ENCODE results near the gene TUT7. TPM values are rescaled to one million over a fixed set of nuclear protein-coding genes. Genes with fewer than 3 reads are reported as not detected.

TUT7 gene
- total and polyA plus RNA-seq, 12 donors: 12.7 to 51.7 (median 28.7) TPM

DNA sequence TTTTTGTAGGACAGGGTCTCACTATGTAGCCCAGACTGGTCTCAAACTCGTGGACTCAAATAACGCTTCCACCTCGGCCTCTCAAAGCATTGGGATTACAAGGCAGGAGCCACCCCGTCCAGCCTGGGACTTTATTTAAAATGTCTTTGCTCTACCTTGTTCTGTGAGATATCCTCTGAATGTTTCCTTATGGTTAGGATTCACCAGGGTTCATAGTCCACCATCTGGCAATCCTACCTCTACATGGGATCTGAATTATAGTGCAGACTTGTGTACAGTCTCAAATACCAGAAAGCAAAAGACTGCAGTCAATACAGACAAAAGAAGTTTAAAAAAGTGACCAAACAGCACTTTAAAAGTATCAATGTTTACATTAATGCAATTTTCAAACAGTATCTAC lies 82.0 kb downstream of the TUT7 start:
- WGBS, 4 donors: 93 to 97% (median 95%) methylated on average over 4 of the region's 4 CpGs
- Histone ChIP-seq H3K4me3 (no peak overlapping the region), H3K4me1 (replicated peaks in 1 of 2) (peaks cover 0 to 11% of the 10 kb centered on the region in 2 donors), H3K27ac (no peak overlapping the region), H3K9me3 (replicated peaks in 1 of 3) (no peaks in the 10 kb centered on the region), H3K36me3 (replicated peaks in 1 of 2) (peaks cover 0 to 25% of the 10 kb centered on the region in 2 donors), H3K27me3 (no peaks in the 10 kb centered on the region)
- DNase-seq: no peak
- no peak for TF ChIP-seq POLR2A (IDR thresholded peaks at IDR 0.05)
- TF ChIP-seq, protein P1, sequence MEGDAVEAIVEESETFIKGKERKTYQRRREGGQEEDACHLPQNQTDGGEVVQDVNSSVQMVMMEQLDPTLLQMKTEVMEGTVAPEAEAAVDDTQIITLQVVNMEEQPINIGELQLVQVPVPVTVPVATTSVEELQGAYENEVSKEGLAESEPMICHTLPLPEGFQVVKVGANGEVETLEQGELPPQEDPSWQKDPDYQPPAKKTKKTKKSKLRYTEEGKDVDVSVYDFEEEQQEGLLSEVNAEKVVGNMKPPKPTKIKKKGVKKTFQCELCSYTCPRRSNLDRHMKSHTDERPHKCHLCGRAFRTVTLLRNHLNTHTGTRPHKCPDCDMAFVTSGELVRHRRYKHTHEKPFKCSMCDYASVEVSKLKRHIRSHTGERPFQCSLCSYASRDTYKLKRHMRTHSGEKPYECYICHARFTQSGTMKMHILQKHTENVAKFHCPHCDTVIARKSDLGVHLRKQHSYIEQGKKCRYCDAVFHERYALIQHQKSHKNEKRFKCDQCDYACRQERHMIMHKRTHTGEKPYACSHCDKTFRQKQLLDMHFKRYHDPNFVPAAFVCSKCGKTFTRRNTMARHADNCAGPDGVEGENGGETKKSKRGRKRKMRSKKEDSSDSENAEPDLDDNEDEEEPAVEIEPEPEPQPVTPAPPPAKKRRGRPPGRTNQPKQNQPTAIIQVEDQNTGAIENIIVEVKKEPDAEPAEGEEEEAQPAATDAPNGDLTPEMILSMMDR (IDR thresholded peaks at IDR 0.05): no peak
- intact Hi-C loops (cut with DNase I): no loop called here

DNA sequence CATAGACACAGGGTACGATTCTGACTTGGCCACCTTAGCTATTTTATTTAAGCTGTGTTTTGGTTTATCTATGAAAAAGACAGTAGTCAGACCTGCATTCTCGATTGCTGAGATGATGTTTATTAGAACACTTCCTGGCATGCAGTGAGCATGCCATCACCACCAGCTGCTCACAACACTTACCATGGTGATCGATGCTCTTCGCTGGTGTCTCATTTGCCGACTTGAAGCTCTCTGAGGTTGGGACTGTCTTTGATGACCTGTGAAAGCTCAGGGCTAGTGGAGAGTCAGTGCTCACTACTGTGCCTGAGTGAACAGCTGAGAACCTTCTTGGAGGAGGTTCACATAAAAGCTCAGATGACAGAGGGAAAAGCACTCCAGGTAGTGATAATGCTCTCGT lies 90.3 kb downstream of the TUT7 start:
- intact Hi-C loops (cut with DNase I): no loop called here
- no peak for DNase-seq
- H3K27ac ChIP-seq: no peak overlapping the region
- no peaks in the 10 kb centered on the region for H3K27me3 ChIP-seq
- H3K4me3 ChIP-seq: no peak overlapping the region
- no peaks in the 10 kb centered on the region for H3K9me3 ChIP-seq (replicated peaks in 1 of 3)
- WGBS, 4 donors: 91 to 97% (median 94%) methylated on average over 6 of the region's 6 CpGs
- peaks cover 0 to 22% of the 10 kb centered on the region in 2 donors for H3K36me3 ChIP-seq (replicated peaks in 1 of 2)
- TF ChIP-seq, protein P1 (IDR thresholded peaks at IDR 0.05): no peak
- TF ChIP-seq POLR2A (IDR thresholded peaks at IDR 0.05): no peak
- H3K4me1 ChIP-seq (replicated peaks in 1 of 2): no peaks in the 10 kb centered on the region

DNA sequence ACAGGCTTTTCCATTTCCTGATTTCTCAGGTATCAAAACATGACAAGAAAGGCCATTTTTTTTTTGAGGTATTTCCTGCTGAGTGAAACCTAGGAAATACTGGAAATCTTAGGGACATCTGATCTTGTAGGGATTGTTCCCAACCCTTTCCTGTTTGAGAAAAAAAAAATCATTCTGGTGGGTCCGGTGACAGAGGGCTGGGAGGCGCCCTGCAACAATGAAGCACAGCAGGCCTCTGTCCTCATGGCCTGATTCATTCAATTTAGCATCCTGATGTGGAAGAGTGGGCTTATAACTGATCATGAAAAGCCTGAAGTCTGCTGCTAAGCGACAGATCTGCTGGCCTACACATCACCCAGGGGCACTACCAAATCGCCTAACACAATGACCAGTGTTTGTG lies 91.7 kb downstream of the TUT7 start:
- H3K27me3 ChIP-seq: no peaks in the 10 kb centered on the region
- WGBS, 4 donors: 73 to 100% (median 91%) methylated on average over 3 to 4 of the region's 4 CpGs
- no peaks in the 10 kb centered on the region for H3K4me1 ChIP-seq (replicated peaks in 1 of 2)
- peaks cover 0 to 22% of the 10 kb centered on the region in 2 donors for H3K36me3 ChIP-seq (replicated peaks in 1 of 2)
- DNase-seq: no peak
- TF ChIP-seq, protein P1 (IDR thresholded peaks at IDR 0.05): no peak
- no peak for TF ChIP-seq POLR2A (IDR thresholded peaks at IDR 0.05)
- no peak overlapping the region for H3K27ac ChIP-seq
- H3K4me3 ChIP-seq: no peak overlapping the region
- H3K9me3 ChIP-seq (replicated peaks in 1 of 3): no peaks in the 10 kb centered on the region
- intact Hi-C loops (cut with DNase I): no loop called here

DNA sequence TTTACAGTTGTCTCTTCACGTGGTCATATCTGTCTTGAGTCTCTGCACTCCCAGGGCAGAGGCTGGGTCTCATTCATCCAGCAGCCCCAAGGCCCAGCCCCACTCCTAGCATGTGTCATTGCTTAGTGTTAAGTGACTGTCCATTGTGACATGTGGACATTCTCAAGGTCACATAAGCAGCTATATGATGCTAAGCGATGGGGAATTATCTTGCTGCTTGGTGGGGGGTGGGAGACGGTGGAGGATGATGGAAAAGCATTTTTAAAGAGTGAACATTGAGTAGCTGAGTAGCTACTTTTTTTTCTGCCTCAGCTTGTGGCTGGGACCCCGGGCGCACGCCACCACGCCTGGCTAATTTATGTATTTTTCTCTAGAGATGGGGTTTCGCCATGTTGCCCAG lies 94.7 kb downstream of the TUT7 start, which contains the start of gene C9orf153:
C9orf153 (minus strand) TSS at position 101 of the 400 bp plus-strand sequence. CDS start 30,054 bp downstream, outside the sequence.
- H3K27me3 ChIP-seq: no peaks in the 10 kb centered on the region
- intact Hi-C loops (cut with DNase I): no loop called here
- H3K4me3 ChIP-seq: no peak within 1 kb of the TSS
- peaks cover 0 to 22% of the 10 kb centered on the region in 2 donors for H3K36me3 ChIP-seq (replicated peaks in 1 of 2)
- no peaks in the 10 kb centered on the region for H3K4me1 ChIP-seq (replicated peaks in 1 of 2)
- TF ChIP-seq POLR2A (IDR thresholded peaks at IDR 0.05): no peak
- TF ChIP-seq, protein P1 (IDR thresholded peaks at IDR 0.05): no peak
- no peak within 1 kb of the TSS for H3K27ac ChIP-seq
- 86 to 89% (median 88%) methylated on average over 8 of the region's 8 CpGs for WGBS, 4 donors
- H3K9me3 ChIP-seq (replicated peaks in 1 of 3): no peaks in the 10 kb centered on the region
- no peak for DNase-seq

Data from adrenal gland (tissue), 12 donors.